Colon (tissue), 2 donors: ENCODE results near the gene AGPS.
"Not testable (repeated sequence)": the region's sequence is repeated elsewhere in the genome, so short reads cannot be mapped to it uniquely, and the experiment has no call there.

Experiments used
- FAIRE-seq: peaks from 2 replicates; lab custom pipeline; 2012; peaks lifted over from hg19 to GRCh38; lab: Jason Lieb, UNC
- donor health status: control.
- donor health status: control.

The AGPS gene

DNA sequence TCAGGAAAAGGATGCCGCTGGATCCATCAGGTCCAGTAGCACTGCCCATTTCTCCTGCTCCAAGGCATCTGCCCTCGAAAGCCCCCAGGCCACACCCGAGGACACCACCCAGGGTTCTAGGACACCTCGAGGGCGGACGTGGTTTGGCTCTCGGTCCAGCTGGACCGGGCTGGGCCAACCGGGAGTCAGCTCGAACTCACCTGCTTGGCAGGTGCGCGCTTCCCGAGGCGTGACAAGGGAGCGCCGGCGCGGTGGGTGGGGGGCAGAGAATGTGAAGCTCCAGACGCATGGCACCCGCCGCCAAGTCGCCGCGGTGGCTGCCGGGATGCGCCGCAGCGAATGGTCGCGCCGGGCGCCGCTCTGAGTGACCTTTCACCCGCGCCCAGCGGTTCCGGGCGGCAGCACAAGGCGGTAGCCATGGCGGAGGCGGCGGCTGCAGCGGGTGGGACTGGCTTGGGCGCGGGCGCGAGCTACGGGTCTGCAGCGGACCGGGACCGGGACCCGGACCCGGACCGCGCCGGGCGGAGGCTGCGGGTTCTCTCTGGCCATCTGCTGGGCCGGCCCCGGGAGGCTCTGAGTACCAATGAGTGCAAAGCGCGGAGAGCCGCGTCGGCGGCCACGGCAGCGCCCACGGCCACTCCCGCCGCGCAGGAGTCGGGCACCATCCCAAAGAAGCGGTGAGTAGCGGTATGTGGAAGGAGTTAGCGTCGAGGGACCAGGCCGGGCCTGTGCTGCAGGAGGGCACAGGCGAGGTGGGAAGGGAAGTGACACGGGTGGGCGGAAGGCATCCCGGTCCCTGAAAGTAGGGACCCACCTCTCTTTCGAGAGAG, at the start of gene AGPS:
TSS of gene AGPS (plus strand) at position 401 of the 830 bp plus-strand sequence. CDS start at position 418, 17 bp downstream.
- no peak for FAIRE-seq

DNA sequence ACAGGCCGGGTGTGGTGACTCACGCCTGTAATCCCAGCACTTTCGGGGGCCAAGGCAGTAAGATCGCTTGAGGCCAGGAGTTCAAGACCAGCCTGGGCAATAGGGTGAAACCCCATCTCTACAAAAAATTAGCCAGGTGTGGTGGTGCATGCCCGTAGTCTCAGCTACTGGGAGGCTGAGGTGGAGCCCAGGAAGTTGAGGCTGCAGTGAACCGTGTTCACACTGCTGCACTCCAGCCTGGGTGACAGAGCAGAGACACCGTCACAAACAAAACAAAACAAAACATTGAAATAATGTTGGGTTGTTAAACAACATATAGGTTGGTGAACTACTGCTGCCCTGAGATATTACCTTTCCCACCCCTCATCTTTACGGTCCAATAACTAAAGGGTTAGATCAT, 48.8 kb upstream of the AGPS start:
- no peak for FAIRE-seq

DNA sequence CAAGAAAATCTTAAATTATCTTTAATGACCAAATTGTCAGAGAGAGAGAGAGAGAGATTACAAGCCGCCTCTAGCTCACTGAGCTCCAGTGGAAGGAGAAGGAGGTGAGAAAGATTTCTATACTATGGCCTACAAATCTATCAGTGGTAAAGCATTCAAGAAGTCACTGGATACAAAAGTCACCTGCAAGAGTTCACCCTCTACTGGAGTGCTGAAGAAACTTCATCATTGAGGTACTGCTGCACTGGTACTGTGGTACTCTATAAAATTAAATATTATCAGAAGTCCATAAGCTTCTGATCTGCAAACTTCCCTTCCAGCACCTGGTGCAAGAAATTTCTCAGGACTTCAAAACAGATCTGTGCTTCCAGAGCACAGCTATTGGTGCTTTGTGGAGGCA, 48.3 kb upstream of the AGPS start:
- no peak for FAIRE-seq

DNA sequence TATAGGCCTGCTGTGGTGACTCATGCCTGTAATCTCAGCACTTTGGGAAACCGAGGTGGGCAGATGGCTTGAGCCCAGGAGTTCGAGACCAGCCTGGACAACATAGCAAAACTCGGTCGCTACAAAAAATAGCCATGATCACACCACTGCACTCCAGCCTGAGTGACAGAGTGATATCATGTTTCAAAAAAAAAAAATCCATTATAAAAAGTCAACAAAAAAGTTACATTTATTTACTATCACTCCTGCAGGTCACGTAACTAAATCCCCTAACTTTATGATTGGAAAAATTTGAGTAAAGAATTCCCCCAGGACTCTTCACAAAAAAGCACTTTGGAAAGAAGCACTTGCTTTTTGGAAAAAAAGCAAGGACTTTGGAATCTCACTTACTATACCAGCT, 46.4 kb upstream of the AGPS start:
- no peak for FAIRE-seq

DNA sequence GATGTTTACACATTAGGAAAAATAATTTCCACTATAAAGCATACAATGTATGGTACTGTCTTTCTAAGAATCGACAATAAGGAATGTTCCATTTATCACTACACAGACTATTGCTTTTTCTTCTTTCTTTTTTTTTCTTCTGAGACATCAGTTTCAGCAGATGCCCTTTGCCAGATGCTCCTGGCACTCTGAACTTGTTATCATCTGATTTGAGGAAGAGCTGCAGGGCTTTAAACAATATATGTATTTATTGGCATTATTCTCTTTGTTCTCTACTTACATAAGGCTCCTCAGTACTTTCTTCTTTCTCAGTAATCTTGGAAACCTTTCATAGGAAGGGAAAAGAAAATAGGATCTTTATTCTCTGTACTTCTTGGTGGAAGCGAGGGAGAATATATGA, 45.0 kb upstream of the AGPS start:
- FAIRE-seq: no peak

DNA sequence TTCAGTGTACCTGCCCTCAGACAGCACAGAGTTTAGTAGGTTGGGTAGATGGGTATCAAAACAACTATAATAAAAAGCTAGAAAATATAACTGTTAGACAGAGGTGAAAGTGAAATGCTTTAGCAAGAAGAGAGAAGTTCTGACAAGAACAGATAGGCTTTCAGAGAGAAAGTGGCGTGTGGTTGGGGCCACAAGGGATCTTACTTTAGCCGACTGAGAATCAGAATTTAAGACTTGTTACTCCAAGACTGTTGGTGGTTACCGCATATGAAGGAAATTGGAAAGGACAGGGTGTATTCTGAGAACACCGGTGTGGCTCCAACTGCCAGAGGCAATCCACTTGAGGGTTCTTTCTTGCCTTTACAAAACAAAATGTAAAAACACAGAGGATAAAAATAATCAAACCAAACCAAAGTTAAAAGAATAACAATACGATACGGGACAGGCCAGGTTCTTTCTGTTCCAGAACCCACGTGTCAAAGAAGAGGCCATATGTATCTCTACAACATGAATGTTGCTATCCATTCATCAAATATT, 44.4 kb upstream of the AGPS start:
- FAIRE-seq: no peak

DNA sequence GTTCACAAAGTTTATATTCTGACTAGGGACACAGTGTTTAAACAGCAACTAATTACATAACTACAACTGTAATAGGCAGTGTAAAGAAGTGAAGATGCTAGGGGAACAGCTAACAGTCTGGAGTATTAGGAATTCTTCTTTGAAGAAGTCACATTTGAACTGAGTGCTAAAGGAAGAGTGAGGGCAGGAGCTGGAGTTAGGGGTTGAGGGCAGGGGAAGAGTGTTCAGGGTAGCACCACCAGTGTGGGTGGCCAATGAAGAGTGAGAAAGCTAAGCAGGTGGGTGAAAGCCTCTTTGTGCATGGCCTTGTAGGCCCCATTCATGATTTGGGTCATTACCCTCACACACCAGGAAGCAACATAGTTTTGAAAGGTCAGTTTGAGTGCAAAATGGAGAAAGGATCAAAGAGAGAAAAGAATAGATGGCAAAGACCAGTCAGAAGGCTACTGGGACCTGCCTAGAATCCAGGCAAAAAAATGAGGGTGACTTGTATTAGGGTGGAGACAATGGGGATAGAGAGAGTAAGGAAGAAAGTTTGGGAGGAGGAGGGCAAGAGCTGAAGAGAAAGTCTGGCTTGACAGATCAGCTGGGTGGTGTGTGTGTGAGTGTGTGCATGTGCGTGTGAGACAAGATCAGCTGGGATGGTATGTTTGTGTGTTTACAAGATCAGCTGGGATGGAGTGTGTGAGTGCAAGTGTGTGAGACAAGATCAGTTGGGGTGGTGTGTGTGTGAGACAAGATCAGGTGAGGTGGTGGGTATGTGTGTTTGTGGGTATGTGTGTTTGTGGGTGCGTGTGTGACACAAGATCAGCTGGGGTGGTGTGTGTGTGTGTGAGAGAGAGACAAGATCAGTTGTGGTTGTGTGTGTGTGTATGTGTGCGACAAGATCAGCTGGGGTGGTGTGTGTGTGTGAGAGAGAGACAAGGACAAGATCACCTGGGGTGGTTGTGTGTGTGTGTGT, 43.6 kb upstream of the AGPS start:
- FAIRE-seq: no peak

DNA sequence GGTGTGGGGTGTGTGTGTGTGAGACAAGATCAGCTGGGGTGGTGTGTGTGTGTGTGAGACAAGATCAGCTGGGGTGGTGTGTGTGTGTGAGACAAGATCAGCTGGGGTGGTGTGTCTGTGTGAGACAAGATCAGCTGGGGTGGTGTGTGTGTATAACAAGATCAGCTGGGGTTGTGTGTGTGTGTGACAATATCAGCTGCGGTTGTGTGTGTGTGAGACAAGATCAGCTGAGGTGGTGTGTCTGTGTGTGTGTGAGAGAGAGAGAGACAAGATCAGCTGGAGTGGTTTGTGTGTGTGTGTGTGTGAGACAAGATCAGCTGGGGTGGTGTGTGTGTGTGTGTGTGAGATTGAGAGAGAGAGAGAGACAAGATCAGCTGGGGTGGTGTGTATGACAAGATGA, 41.9 kb upstream of the AGPS start:
- FAIRE-seq: not testable (repeated sequence)

DNA sequence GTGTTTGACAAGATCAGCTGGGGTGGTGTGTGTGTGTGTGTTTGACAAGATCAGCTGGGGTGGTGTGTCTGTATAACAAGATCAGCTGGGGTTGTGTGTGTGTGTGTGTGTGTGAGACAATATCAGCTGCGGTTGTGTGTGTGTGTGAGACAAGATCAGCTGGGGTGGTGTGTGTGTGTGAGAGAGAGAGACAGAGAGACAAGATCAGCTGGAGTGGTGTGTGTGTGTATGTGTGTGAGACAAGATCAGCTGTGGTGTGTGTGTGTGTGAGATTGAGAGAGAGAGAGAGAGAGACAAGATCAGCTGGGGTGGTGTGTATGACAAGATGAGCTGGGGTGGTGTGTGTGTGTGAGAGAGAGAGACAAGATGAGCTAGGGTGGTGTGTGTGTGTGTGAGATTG, 41.5 kb upstream of the AGPS start:
- not testable (repeated sequence) for FAIRE-seq

DNA sequence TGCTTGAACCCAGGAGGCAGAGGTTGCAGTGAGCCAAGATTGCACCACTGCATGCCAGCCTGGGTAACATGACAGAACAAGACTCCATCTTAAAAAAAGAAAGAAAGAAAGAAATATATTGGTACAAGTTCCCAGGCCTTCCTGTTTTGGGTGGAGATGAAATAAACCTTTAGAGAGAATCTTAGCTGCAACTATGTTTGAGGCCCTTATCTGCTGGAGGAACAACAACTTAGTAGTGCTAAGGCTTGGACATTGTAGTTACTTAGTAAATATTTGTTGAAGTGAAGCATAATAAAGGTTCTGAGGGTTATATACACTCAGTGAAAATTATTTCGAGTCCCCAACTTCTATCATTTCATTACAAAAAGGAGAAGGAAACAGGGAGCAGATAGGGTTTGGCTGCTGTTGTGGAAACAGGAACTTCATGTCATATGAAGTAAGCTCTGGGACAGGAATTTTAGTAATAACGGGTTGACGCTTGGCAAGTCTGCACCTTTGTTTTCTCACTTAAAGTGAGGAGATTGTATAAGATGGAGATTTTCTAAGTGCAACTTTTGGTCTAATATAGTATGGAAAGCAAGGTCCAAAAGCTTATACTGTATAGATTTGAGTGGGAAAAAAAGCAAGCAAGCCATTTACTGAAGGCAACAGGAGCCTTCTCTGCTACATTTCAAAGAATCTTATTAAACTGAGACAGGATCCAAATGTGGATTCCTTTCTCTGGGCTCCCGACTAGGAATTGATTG, 40.0 kb upstream of the AGPS start:
- FAIRE-seq: no peak

DNA sequence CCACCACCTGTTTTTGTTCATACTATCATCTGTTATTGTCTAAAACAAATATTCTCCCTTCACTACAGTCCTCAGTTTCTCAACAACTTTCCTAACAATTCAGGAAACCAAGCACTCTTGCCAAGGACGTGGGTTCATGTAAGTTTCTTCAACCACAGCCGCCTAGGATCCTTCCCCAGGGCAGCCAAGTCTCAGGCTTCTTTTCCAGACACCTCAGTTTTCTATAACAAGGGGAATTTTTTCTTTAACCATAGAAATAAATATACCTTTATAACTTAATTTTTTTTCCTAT, 39.4 kb upstream of the AGPS start:
- FAIRE-seq: no peak

DNA sequence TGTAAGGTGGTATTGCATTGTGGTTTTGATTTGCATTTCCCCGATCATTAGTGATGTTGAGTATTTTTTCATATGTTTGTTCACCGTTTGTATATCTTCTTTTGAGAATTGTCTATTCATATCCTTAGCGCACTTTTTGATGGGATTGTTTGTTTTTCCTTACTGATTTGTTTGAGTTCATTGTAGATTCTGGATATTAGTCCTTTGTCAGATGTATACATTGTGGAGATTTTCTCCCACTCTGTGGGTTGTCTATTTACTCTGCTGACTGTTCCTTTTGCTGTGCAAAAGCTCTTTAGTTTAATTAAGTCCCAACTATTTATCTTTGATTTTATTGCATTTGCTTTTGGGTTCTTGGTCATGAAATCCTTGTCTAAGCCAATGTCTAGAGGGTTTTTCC, 38.0 kb upstream of the AGPS start:
- FAIRE-seq: not testable (repeated sequence)

DNA sequence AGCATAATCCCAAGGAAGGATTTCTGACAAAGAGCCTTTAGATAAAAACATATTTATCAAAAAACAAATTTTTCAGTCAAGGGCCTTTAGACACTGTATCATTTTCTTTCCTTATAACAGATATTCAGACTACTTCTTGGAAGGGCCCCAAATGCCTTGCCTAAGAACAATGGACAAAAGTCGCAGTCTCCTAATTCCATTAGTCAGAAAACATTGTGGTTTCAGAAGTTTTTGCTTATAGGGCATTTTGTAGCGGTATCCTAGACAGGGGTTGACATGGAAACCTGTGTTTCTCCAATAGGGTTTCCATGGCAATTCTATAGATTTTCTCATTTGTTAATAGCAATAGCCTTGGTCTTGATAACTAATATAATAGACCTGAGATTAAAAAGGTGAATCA, 36.7 kb upstream of the AGPS start:
- no peak for FAIRE-seq

DNA sequence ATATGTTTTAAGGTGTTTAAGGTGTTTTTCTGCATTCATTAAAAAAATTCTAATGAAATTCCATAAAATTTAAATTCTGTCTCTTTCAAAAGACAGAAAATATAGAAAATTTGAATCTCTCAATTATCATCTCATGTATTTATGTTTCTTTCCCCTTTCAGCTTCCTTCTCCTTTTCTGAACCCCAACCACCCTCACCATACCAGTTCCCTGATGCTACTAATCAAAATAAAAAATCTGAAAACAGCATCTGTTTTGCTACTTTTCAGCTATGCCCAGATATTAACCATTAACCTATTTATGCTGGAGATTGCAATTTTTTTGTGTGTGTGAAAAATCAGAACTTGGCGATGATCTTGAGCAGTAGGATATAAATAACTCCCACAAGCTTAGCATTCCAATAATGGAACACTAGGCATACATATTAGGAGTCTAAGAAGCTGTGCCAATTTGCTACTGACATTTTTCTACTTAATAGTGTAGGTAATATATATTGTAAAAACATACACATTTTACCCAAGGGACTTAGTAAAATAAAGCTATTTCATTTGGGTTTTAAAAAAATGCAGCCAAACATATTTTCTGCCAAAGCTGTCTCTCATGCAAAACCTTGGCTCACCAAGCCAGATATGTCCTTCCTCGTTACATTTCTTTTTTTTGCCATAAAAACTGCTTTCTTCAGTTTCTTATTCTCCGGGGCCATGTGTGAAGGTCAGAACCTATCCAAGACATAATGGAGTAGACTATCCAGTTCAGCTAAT, 32.6 kb upstream of the AGPS start:
- no peak for FAIRE-seq

DNA sequence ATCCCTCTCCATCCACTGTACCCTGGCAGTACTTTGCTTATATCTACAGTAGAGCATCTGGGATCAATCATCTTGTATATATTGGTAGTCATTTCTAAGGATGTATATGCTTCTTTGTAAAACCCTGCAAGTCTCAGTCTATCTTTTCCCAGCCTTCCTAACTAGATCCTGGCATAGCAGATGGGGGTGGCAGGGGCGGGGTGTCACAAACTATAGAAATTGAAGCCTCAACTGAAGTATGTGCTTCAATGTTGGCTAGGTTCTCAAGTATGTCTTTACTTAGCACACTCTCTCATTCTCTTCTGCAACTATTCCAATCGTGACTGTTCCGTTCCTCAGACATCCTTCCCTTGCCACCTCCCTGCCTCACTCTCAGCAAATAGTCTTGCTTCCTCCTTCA, 30.1 kb upstream of the AGPS start:
- FAIRE-seq: no peak

DNA sequence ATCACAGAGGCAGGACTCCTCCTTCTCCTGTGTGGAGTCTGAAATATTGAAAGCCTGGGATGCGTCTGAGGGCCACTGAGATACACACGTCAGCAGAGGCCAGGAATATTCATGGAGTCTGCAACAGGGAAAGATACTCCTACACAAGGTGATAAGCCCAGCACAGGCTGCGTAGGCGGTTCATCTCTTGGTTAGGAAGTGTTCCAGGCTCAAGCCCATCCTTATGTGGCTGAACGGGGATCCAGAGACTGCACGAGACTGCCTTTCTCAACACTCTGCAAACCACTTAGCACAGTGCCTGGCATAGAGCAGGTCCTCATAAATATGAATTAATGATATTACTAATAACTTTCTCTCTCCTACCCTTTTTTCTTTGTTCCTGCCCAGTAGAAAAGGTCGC, 29.2 kb upstream of the AGPS start:
- no peak for FAIRE-seq

DNA sequence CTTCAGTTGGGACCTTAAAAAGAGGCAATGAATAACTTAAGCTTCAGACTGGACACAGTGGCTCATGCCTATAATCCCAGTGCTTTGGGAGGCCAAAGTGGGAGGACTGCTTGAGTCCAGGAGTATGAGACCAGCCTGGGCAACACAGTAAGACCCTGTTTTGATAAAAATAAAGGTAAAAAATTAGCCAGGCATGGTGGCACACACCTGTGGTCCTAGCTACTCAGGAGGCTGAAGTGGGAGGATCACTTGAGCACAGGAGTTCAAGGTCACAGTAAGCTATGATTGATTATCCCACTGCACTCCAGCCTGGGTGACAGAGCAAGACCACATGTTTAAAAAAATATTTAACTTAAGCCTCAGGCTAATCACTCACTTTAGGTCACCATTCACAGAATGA, 26.8 kb upstream of the AGPS start:
- not testable (repeated sequence) for FAIRE-seq

DNA sequence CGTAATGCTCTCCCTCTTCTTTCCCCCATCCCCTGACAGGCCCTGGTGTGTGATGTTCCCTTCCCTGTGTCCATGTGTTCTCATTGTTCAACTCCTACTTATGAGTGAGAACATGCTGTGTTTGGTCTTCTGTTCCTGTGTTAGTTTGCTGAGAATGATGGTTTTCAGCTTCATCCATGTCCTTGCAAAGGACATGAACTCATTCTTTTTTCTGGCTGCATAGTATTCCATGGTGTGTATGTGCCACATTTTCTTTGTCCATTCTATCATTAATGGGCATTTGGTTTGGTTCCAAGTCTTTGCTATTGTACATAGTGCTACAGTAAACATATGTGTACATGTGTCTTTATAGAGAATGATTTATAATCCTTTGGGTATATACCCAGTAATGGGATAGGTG, 24.6 kb upstream of the AGPS start:
- FAIRE-seq: not testable (repeated sequence)

DNA sequence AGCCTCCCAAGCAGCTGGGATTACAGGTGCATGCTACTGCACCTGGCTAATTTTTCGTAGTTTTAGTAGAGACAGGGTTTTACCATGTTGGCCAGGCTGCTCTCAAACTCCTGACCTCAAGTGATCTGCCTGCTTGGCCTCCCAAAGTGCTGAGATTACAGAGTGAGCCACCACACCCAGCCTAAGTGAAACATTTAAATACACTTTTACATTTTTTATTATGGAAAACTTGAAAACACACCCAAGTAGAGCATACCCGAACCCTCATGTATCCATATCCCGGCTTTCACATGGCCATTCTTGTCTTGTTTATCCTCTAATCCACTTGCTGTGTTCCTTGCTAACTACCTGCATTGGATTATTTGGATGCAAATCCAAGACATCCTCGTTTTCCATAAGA, 13.2 kb upstream of the AGPS start:
- FAIRE-seq: no peak

DNA sequence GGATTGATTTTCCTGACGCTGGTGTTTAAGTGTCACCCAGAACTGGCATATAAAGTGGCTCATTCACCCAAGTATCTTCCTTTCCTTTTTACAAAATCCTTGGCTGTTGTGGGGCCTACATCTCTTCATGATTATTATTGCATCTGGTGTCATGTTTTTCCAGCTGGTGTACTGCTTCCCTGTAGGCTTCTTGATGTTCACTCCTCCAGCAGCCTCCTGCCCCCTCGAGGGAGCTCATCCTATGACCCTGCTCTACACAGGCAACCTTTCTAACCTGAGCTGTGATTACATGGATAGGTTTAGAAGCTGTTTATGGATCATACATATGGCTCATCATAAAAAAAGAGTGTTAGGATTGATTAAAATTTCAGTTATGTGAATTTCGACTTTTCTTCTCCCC, 12.4 kb upstream of the AGPS start:
- no peak for FAIRE-seq

DNA sequence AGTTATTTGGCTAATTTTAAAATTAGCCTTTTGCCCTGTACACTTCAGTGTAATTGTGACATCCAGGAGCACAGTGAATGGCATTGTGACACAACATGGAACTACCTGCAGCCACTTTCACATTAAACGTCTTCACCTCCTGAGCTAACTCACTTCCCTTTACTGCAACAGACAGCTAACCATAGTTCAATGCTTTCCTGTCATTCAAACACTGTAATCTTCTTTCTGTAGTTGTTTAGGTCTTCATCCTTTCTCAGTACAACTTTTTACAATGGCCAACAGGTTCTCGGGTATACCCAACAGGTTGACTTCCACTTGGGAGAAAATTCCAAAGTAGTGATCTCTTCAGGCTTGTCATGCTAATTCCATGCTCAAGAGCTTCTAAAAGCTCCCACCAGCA, 8.6 kb upstream of the AGPS start:
- no peak for FAIRE-seq

DNA sequence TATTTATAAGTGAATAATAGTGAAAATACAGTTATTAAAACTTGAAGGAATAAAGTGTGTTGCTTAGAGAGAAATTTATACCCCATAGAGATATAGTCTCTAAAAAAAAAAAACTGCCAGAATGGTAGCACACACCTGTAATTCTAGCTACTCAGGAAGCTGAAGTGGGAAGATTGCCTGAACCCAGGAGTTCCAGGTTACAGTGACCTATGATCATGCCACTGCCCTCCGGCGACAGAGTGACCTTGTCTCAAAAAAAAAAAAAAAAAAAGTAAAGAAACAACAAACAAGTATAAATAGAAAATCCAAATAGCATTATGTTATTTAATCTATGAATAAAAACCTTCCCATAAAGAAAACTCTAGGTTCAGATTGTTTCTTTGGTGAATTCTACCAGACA, 7.4 kb upstream of the AGPS start:
- no peak for FAIRE-seq
